ENCODE data around the gene MAGI3.
"Not testable (repeated sequence)": the region's sequence is repeated elsewhere in the genome, so short reads cannot be mapped to it uniquely, and the experiment has no call there.

The MAGI3 gene

GRCh38 chr1:113451710-113452109 lies 61.4 kb downstream of the MAGI3 start:
- no peak for DNase-seq

- DNase-seq = peak in 1 of 2 donors; percentile 10
Observed at GRCh38 chr1:113452921-113453770, 62.8 kb downstream of the MAGI3 start.

GRCh38 chr1:113453771-113454083 lies 63.4 kb downstream of the MAGI3 start:
- DNase-seq = no peak

- no peak for DNase-seq
Observed at GRCh38 chr1:113455374-113455773, 65.1 kb downstream of the MAGI3 start.

- no peak for DNase-seq
Observed at GRCh38 chr1:113456967-113457366, 66.7 kb downstream of the MAGI3 start.

- no peak for DNase-seq
Observed at GRCh38 chr1:113459279-113459678, 69.0 kb downstream of the MAGI3 start.

GRCh38 chr1:113467991-113468390 lies 77.7 kb downstream of the MAGI3 start:
- DNase-seq = no peak

GRCh38 chr1:113478427-113479195 lies 88.3 kb downstream of the MAGI3 start:
- DNase-seq = not testable (repeated sequence)

- DNase-seq = no peak
Observed at GRCh38 chr1:113479713-113480676, 89.7 kb downstream of the MAGI3 start.

GRCh38 chr1:113485131-113485530 lies 94.8 kb downstream of the MAGI3 start:
- DNase-seq = not testable (repeated sequence)

- no peak for DNase-seq
Observed at GRCh38 chr1:113488576-113489177, 98.4 kb downstream of the MAGI3 start.

GRCh38 chr1:113490384-113490783 lies 100.1 kb downstream of the MAGI3 start:
- no peak for DNase-seq

GRCh38 chr1:113493533-113493932 lies 103.2 kb downstream of the MAGI3 start:
- no peak for DNase-seq

GRCh38 chr1:113505357-113505756 lies 115.0 kb downstream of the MAGI3 start:
- no peak for DNase-seq

GRCh38 chr1:113507552-113508214 lies 117.4 kb downstream of the MAGI3 start:
- DNase-seq = no peak

- DNase-seq = no peak
Observed at GRCh38 chr1:113508364-113509164, 118.2 kb downstream of the MAGI3 start.

- not testable (repeated sequence) for DNase-seq
Observed at GRCh38 chr1:113509766-113510165, 119.5 kb downstream of the MAGI3 start.

- DNase-seq = no peak
Observed at GRCh38 chr1:113511269-113511668, 121.0 kb downstream of the MAGI3 start.

GRCh38 chr1:113515498-113515897 lies 125.2 kb downstream of the MAGI3 start:
- no peak for DNase-seq

GRCh38 chr1:113517346-113517745 lies 127.0 kb downstream of the MAGI3 start:
- DNase-seq = no peak

GRCh38 chr1:113517983-113518382 lies 127.7 kb downstream of the MAGI3 start:
- no peak for DNase-seq
